ENCODE data around the gene HPS5.

GRCh38 chr11:18319914-18320313, 2.0 kb downstream of the HPS5 start:
- TF ChIP-seq POLR2A (IDR thresholded peaks at IDR 0.05), result no peak
- no peak for TF ChIP-seq CTCF (IDR thresholded peaks at IDR 0.05)
